Thyroid gland (tissue), 4 donors: ENCODE data around the gene MORF4L1.

Experiments
- POLR2A ChIP-seq, 2 donors: fragments of 450-650 bp; IDR thresholded peaks; one replicate each; pipeline ENCODE4 v1.6.1; 2017; ENCODE audit warnings: antibody characterized with exemption in 2 of 2, mild to moderate bottlenecking in 2 of 2, moderate library complexity in 1 of 2
- TF ChIP-seq, protein P1 (sequence below), 6 experiments: fragments of 200-600 bp in 3 of 6; fragments of 450-650 bp in 3 of 6; sonication (generic) in 3 of 6; IDR thresholded peaks; one replicate each; pipeline ENCODE4 v1.5.1; 2016 to 2019; ENCODE audit warnings: antibody characterized with exemption in 6 of 6, mild to moderate bottlenecking in 2 of 6, inconsistent platforms in 1 of 6, moderate library complexity in 1 of 6

DNA sequence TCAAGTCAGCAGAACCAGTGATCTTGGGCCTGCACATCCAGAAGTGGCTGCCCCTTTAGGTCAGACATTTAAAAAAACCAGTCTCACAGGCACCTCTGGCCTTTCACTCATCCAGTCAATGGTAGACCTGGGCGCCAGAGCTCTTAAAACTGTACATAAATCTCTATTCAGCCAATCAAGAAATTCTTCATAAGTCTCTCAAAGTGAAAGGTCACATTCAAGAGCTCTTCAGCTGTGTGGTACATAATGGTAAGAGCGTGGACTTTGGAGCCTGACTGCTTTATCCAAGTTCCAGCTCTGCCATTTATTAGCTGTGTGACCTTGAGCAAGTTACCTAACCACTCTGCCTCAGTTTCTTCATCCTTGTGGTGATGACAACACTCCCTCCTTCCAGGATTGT is 22.3 kb upstream of the MORF4L1 start:
- no peak for TF ChIP-seq POLR2A (IDR thresholded peaks at IDR 0.05)
- TF ChIP-seq, protein P1, sequence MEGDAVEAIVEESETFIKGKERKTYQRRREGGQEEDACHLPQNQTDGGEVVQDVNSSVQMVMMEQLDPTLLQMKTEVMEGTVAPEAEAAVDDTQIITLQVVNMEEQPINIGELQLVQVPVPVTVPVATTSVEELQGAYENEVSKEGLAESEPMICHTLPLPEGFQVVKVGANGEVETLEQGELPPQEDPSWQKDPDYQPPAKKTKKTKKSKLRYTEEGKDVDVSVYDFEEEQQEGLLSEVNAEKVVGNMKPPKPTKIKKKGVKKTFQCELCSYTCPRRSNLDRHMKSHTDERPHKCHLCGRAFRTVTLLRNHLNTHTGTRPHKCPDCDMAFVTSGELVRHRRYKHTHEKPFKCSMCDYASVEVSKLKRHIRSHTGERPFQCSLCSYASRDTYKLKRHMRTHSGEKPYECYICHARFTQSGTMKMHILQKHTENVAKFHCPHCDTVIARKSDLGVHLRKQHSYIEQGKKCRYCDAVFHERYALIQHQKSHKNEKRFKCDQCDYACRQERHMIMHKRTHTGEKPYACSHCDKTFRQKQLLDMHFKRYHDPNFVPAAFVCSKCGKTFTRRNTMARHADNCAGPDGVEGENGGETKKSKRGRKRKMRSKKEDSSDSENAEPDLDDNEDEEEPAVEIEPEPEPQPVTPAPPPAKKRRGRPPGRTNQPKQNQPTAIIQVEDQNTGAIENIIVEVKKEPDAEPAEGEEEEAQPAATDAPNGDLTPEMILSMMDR (IDR thresholded peaks at IDR 0.05), result no peak
